H7 (cell line): ENCODE data around the gene PROSER3. TPM values are rescaled to one million over a fixed set of nuclear protein-coding genes. Genes with fewer than 3 reads are reported as not detected.
A peak's percentile ranks its signal among the peaks of the same experiment; 100 is the strongest.

Source experiments
- DNase-seq: peaks from one replicate; pipeline ENCODE4 v3.0.0; 2012
- H3K27me3 ChIP-seq: 2 replicates; pipeline ENCODE4 v1.6.0; 2011; ENCODE audit warnings: mild to moderate bottlenecking, low read length; ENCODE audit not compliant: control insufficient read depth, insufficient read depth
- H3K36me3 ChIP-seq: replicated peaks from 2 replicates; pipeline ENCODE4 v1.5.1; 2011; ENCODE audit warnings: low read length; ENCODE audit not compliant: control insufficient read depth, insufficient read depth
- H3K4me3 ChIP-seq: 2 replicates; pipeline ENCODE4 v1.5.1; 2011; ENCODE audit warnings: low read depth, mild to moderate bottlenecking, control low read depth, low read length, moderate library complexity; ENCODE audit not compliant: insufficient read depth
- total RNA-seq: library from RNA; depleted of rRNA; stranded (reverse); fragments of >200 nt; shearing (Covaris generic); gene quantifications from 2 replicates; pipeline ENCODE4 v1.2.3, GENCODE V29; 2014

The PROSER3 gene
- total RNA-seq, 1 experiment from 2014 or later: 6.8 TPM

DNA sequence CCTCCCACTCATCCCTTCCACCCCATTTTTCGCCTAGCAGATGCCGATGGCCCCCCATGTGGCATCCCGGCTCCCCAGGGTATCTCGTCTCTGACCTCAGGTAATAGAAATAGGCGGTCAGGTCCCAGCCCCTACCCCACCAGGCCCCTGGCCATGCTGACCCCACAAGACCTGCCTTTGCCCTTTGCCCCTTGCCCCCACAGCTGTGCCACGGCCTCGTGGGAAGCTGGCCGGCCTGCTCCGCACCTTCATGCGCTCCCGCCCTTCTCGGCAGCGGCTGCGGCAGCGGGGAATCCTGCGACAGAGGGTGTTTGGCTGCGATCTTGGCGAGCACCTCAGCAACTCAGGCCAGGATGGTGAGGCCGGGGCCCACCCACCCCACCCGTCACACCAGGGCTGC, 22.7 kb downstream of the PROSER3 start:
- no peak for DNase-seq
- peaks cover 19% of the 10 kb centered on the region for H3K27me3 ChIP-seq
- H3K4me3 ChIP-seq: no peak overlapping the region
- no peaks in the 10 kb centered on the region for H3K36me3 ChIP-seq

DNA sequence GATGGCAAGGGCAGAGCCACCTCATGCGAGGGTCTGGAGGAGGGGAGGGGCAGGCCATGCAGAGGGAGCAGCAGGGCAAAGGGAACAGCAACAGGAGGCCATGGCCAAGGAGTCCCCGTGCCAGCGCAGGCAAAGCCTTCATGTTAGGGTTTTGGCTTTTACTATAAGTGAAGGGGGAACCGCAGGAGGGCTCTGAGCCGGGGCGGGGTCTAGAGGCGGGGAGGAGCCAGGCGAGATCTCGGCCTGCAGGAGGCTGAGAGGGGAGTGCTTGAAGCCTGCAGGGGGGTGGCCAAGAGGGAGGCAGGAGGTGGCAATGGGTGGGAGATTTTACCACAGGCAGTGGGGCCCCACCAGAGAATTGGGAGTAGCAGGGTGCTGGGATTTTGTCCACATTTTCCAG, 23.7 kb downstream of the PROSER3 start:
- H3K36me3 ChIP-seq: no peaks in the 10 kb centered on the region
- no peak overlapping the region for H3K4me3 ChIP-seq
- peaks cover 14% of the 10 kb centered on the region for H3K27me3 ChIP-seq
- DNase-seq: peak; percentile 89

DNA sequence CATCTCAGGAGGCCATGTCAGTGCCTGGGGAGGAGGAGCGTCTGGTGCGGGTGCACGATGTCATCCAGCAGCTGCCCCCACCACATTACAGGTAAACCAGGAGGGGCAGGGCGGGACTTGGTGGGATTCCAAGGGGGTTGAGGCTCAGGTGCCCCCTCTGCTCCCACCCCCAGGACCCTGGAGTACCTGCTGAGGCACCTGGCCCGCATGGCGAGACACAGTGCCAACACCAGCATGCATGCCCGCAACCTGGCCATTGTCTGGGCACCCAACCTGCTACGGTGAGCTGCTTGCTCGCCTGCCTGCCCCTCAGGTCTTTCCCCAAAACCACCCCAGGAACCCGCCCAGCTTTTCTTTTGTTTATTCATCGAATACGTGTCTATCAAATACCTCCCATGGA, 24.6 kb downstream of the PROSER3 start:
- Histone ChIP-seq H3K36me3 (no peaks in the 10 kb centered on the region), H3K4me3 (no peak overlapping the region), H3K27me3 (peaks cover 4% of the 10 kb centered on the region)
- no peak for DNase-seq

DNA sequence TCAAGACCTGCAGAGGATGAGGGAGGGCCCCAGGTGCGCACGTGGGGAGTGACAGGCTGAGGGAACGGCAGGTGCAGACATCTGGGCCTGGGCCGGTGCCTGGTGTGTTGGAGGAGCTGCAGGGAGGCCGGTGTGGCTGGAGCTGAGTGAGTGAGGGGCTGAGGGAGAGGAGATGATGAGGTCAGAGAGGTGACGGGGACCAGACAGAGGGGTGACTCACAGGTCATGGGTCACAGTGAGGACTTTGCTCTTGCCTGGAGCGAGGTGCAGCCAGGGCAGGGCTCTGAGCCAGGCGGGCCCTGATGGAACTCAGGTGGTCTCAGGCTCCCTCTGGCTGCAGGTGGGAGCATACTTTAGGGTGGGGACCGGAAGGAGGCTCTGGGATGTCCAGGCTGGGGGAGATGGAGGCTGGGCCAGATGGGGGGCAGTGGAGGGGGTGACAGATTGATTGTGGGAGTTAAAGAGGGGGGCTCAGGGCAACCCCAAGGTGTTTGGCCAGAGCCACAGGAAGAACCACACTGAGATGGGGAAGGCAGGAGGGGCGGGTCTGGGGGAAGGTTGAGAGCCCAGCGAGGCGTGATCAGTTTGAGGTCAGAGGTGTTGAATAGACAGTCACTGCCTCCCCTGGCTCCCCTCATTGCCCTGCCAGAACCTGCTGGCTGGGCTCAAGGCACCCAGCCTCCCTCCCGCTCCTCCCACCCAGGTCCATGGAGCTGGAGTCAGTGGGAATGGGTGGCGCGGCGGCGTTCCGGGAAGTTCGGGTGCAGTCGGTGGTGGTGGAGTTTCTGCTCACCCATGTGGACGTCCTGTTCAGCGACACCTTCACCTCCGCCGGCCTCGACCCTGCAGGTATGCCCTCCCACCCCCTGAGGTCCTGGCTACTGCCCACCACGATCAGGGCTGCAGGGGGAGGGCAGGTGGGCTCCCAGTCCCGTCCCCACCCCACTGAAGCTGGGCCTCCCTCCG, 25.8 kb downstream of the PROSER3 start:
- DNase-seq: peak; percentile 88
- Histone ChIP-seq H3K4me3 (peak overlapping the region; percentile 48), H3K27me3 (peaks cover 1% of the 10 kb centered on the region; the same call in 1 of the 2 replicates), H3K36me3 (no peaks in the 10 kb centered on the region)

DNA sequence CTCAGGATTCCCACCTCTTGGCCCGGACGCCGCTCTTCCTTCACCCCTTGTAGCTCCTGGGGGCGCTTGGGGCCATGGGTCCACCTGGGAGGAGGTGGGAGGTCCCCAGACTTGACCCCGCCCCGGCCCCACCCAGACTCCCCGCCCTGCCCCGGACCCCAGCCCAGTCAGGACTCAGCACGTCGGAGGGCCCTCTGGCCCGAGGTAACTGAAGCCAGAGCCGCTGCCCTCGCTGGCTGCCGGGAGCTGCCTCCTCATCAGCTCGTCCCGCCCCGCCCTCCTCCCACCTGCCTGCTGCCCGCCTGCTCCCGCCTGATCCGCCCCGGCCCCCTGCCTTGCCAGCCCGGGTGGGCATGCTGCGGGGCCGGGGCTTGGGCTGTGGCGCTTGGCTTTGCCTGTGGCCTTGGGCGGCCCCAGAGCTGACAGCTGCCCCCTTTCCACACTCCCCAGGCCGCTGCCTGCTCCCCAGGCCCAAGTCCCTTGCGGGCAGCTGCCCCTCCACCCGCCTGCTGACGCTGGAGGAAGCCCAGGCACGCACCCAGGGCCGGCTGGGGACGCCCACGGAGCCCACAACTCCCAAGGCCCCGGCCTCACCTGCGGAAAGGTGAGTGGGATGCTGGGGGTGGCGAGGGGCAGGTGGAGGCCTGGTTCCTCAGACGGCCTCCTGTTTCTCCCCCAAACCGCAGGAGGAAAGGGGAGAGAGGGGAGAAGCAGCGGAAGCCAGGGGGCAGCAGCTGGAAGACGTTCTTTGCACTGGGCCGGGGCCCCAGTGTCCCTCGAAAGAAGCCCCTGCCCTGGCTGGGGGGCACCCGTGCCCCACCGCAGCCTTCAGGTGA, 26.7 kb downstream of the PROSER3 start:
- Histone ChIP-seq H3K4me3 (peak overlapping the region; percentile 50), H3K36me3 (no peaks in the 10 kb centered on the region), H3K27me3 (peaks cover 1% of the 10 kb centered on the region; the same call in 1 of the 2 replicates)
- DNase-seq: peak; percentile 98

DNA sequence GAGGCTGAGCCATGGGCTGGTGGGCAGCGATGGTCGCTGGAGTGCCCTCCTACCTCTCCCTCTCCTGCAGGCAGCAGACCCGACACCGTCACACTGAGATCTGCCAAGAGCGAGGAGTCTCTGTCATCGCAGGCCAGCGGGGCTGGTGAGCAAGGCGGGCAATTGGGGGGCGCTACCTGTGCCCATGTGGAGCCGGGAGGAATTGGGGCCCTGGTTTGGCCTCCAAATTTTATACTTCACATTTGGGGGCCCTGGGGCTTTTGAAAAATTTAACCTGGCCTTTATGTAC, 27.3 kb downstream of the PROSER3 start:
- peak overlapping the region; percentile 50 for H3K4me3 ChIP-seq
- H3K36me3 ChIP-seq: no peaks in the 10 kb centered on the region
- DNase-seq: no peak
- H3K27me3 ChIP-seq: peaks cover 1% of the 10 kb centered on the region; the same call in 1 of the 2 replicates

DNA sequence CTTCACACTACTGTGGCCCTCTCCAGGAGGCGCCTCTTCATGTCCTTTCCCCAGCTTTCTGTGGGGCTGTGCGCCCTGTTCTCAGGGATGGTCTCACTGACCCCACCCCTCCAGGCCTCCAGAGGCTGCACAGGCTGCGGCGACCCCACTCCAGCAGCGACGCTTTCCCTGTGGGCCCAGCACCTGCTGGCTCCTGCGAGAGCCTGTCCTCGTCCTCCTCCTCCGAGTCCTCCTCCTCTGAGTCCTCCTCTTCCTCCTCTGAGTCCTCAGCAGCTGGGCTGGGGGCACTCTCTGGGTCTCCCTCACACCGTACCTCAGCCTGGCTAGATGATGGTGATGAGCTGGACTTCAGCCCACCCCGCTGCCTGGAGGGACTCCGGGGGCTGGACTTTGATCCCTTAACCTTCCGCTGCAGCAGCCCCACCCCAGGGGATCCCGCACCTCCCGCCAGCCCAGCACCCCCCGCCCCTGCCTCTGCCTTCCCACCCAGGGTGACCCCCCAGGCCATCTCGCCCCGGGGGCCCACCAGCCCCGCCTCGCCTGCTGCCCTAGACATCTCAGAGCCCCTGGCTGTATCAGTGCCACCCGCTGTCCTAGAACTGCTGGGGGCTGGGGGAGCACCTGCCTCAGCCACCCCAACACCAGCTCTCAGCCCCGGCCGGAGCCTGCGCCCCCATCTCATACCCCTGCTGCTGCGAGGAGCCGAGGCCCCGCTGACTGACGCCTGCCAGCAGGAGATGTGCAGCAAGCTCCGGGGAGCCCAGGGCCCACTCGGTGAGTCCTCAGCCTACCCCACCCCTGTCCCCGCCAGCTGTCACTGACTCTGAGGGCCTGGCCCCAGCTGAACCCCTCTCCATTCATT, 28.6 kb downstream of the PROSER3 start:
- Histone ChIP-seq H3K4me3 (no peak overlapping the region), H3K27me3 (peaks cover 1% of the 10 kb centered on the region; the same call in 1 of the 2 replicates), H3K36me3 (no peaks in the 10 kb centered on the region)
- peak; percentile 57 for DNase-seq

DNA sequence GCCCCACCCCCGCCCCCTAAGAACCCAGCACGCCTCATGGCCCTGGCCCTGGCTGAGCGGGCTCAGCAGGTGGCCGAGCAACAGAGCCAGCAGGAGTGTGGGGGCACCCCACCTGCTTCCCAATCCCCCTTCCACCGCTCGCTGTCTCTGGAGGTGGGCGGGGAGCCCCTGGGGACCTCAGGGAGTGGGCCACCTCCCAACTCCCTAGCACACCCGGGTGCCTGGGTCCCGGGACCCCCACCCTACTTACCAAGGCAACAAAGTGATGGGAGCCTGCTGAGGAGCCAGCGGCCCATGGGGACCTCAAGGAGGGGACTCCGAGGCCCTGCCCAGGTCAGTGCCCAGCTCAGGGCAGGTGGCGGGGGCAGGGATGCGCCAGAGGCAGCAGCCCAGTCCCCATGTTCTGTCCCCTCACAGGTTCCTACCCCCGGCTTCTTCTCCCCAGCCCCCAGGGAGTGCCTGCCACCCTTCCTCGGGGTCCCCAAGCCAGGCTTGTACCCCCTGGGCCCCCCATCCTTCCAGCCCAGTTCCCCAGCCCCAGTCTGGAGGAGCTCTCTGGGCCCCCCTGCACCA, 29.3 kb downstream of the PROSER3 start:
- Histone ChIP-seq H3K27me3 (peaks cover 1% of the 10 kb centered on the region; the same call in 1 of the 2 replicates), H3K36me3 (no peaks in the 10 kb centered on the region), H3K4me3 (no peak overlapping the region)
- DNase-seq: peak; percentile 53

DNA sequence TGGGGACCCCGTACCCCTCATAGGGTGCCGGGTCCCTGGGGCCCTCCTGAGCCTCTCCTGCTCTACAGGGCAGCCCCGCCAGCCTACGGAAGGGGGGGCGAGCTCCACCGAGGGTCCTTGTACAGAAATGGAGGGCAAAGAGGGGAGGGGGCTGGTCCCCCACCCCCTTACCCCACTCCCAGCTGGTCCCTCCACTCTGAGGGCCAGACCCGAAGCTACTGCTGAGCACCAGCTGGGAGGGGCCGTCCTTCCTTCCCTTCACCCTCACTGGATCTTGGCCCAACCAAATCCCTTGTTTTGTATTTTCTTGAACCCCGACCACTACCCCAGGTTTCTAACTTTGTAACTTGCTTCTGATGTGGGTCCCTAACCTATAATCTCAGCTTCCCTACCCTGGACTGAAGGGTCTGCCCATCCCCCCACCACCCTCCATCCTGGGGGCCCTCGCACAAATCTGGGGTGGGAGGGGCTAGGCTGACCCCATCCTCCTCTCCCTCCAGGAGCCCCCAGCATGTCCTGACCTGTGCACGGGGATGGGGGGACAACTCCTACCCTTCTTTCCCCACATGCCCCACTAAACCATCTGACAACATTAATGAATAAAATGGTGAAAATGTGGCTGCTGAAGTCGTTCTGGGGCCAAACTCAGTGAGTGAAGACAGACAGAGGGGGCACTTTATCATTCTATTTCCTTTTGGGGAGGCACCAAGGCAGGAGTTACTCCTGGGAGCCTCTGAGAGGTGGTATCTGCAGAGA, 30.4 kb downstream of the PROSER3 start:
- Histone ChIP-seq H3K27me3 (peaks cover 1% of the 10 kb centered on the region; the same call in 1 of the 2 replicates), H3K36me3 (no peaks in the 10 kb centered on the region), H3K4me3 (no peak overlapping the region)
- DNase-seq: peak; percentile 57

DNA sequence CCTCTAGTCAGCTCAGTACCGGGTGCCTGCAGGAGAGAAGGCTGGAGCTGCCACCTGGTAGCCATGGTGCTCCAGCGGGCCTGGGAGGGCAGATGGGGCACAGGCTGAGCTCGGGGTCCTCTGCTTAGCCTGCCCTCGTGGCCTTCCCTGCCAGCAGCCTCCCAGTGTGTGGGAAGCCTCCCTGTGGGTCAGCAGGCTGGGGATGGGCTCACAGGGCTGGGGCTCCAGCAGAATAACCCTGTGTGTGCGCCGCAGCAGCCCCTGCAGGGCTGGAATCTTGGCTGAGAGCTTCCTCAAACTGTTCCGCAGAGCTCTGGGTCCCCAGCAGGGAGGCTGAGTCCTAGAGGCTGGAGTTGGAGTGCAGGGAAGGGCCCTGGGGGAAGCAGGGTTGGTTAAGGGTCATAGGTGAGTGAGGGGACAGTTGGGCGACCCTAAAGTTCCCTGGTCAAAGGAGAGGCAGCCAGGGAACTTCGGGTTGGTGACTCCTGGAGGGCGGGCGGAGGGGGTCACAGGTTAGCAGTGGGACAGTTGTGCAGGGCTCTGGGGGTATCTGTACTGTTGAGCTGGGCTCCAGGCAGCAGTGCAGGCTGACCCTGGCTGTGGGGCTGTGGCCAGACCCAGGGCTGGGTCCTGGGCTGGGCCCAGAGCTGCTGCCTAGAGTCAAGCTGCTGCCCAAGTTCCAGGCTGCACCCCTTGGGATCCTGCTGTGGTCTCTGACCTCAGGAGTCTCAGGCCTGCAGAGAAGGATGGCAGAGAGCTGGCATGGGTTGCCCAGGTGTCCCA, 31.4 kb downstream of the PROSER3 start:
- H3K27me3 ChIP-seq: peaks cover 1% of the 10 kb centered on the region; the same call in 1 of the 2 replicates
- H3K36me3 ChIP-seq: no peaks in the 10 kb centered on the region
- peak; percentile 59 for DNase-seq
- H3K4me3 ChIP-seq: no peak overlapping the region

DNA sequence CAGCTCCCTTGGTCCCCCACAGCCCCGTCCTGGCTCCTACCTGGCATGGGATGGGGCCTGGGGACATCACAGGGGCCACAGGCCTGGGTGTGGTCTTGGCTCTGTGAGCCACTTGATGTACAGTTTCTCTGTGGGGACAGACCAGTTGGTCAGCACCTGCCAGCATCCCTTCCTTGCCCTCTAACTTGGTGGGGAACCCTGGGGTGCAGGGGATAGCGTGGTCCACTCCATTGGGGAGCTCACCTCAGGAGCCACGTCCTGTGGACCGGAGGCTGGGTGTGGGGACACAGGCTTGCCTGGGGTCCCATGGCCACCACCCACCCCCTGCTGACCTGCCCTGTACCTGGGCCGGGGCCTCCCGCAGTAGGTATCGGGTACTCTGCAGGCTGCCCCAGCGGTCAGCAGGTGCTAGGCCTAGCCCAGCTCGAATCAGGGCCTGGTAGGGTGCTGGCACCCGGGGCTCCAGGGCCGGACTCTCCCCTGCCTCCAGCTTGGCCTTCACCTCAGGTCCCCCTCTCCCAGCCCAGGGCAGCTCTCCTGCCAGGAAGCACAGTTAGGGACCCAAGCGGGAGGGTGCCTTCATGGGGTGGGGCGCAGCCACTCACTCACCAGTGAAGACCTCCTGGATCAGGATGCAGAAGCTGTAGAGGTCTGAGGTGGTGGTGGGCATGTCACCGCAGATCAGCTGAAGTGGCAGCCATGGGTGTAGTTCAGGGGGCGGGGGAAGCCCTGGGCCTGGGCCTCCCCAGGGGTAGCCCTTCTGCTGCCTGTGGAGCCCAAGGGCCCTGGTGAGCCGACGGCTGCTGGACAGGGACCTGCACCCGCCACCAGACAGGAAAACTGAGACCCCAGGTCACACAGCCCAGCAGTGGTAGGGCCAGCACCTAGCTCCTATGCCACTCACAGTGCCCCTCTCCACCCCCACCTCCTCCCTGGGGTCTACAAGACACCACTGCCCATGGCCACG, 32.3 kb downstream of the PROSER3 start:
- no peak overlapping the region for H3K4me3 ChIP-seq
- peak; percentile 54 for DNase-seq
- H3K27me3 ChIP-seq: no peaks in the 10 kb centered on the region; the same call in 1 of the 2 replicates
- no peaks in the 10 kb centered on the region for H3K36me3 ChIP-seq
